Suprapubic skin (tissue), 4 donors: ENCODE measurements around the gene ASTN2.

Experiments used
- CTCF ChIP-seq, 2 donors: fragments of 200-600 bp in 1 of 2; fragments of 450-650 bp in 1 of 2; sonication (generic) in 1 of 2; IDR thresholded peaks; one replicate each; pipeline ENCODE4 v1.5.1; 2016 to 2019; ENCODE audit warnings: antibody characterized with exemption in 2 of 2, mild to moderate bottlenecking in 1 of 2, moderate library complexity in 1 of 2
- POLR2A ChIP-seq, 2 donors: fragments of 450-650 bp; IDR thresholded peaks; one replicate each; pipeline ENCODE4 v1.6.1; 2017; ENCODE audit warnings: antibody characterized with exemption in 2 of 2, mild to moderate bottlenecking in 2 of 2, moderate library complexity in 2 of 2
- POLR2AphosphoS5 ChIP-seq, 3 donors: sonication (generic); formaldehyde crosslinking; IDR thresholded peaks; one replicate each; pipeline ENCODE4 v1.6.1; 2017; ENCODE audit warnings: antibody characterized with exemption in 3 of 3

GRCh38 chr9:116423149-116423548 is 991.7 kb downstream of the ASTN2 start:
- TF ChIP-seq CTCF (IDR thresholded peaks at IDR 0.05): no peak
- TF ChIP-seq POLR2AphosphoS5 (IDR thresholded peaks at IDR 0.05): no peak
- TF ChIP-seq POLR2A (IDR thresholded peaks at IDR 0.05): no peak
